Measurements from ENCODE around the gene CASZ1. TPM values are rescaled to one million over a fixed set of nuclear protein-coding genes. Genes with fewer than 3 reads are reported as not detected.

The CASZ1 gene
- total RNA-seq, 4 donors from 2014 or later: 0.88 to 6.8 (median 1.7) TPM

DNA sequence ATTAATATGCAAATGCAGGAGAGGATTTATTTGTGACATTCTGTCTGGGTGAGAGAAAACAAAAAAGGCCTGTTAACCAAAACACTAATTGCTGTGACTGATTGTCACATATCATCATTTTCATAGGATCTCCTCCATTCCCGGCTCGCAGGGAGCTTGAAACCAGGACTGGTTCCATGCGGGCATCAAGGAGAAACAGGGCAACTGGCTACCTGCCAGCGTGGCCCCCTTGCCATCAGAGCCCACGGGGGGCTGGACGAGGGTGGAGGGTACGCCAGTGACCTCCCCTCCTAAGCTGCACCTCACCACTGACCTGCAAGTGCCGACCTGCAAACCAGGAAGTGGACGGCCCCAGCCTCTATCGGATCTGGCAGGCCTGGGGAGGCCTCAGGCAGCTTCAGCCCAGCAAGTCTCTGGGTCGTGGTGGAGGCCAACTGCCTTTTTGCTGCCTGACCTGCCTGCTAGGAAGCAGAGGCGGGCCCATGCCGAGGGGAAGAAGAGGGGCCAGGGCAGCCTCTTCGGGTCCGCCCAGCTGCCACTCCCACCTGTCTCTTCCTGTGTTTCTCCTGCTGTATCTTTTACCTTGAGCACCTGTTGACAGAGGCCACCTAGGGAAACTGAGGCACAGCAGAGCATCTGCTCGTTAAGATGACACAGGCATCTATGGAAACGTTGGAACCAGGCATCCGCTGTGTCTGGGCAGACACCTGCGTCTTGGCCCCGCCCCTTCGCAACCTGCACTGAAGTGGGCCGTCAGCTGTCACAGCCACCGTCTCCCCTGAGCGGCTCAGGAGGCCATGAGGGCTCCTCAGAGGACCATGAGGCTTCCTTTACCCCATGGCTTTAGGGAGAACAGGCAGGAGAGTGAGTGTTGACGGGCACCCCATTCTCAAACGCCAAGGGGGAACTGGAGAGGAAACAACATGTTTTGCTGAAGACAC is 74.8 kb downstream of the CASZ1 start:
- TF ChIP-seq, protein P1, sequence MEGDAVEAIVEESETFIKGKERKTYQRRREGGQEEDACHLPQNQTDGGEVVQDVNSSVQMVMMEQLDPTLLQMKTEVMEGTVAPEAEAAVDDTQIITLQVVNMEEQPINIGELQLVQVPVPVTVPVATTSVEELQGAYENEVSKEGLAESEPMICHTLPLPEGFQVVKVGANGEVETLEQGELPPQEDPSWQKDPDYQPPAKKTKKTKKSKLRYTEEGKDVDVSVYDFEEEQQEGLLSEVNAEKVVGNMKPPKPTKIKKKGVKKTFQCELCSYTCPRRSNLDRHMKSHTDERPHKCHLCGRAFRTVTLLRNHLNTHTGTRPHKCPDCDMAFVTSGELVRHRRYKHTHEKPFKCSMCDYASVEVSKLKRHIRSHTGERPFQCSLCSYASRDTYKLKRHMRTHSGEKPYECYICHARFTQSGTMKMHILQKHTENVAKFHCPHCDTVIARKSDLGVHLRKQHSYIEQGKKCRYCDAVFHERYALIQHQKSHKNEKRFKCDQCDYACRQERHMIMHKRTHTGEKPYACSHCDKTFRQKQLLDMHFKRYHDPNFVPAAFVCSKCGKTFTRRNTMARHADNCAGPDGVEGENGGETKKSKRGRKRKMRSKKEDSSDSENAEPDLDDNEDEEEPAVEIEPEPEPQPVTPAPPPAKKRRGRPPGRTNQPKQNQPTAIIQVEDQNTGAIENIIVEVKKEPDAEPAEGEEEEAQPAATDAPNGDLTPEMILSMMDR (IDR thresholded peaks at IDR 0.05; ENCODE audit: low read depth): no peak

DNA sequence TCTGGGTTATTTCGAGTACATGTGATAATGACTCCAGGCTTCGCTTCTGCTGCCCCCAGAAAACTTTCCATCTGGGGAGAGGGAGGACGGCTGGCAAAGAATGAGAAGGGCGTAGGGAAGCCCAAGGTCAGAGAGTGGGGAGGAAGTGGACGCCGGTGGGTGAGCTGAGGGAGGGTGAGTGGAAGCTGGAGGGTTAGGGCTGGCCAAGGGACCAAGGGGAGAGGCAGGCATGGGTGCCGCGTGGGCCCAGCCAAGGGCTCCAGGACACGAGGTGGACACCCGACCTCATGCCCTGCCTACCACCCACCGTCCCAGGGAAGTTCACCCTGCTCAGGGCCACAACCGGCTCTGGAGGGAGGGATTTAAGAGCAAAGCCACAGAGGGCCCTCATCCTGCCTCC is 75.8 kb downstream of the CASZ1 start:
- TF ChIP-seq, protein P1 (IDR thresholded peaks at IDR 0.05; ENCODE audit: low read depth): no peak

- TF ChIP-seq, protein P1 (IDR thresholded peaks at IDR 0.05; ENCODE audit: low read depth): no peak
Observed at GRCh38 chr1:10718083-10718415, 78.4 kb downstream of the CASZ1 start.

DNA sequence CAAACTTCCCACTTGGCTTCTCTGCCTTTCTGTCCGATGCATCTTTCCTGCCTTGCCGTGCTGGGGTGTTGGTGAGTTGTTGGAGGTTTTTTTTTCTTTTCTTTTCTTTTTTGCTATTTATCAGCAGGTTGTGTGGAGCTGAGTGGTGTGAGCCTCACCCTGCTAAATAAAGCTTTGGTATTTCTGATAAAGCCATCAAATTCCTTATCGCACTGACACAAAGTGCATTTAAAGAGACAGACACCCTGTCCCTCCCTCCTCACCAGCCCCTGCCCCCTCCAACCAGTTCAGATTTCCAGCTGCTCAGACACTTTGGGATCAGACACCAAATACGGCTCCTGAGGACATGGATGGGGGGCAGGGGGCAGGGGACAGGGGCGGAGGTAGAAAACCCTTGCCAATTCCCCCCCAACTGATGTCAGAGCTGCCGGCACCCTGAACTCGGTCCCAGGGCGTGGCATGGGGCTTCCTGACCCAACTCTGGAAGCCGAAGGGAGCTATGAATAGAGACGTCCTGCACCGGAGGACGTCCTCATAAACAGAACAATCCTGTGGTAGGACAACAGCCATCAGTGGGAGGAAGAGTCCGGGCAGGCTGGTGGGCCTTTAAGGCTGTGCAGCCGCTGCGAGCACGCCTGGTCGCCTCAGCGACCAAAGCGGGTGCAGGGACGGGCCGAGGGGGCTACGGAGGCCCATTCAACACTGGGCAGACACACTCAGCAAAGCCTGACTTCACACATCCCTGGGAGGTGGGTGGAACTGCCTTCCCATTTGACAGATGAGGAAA is 79.0 kb downstream of the CASZ1 start:
- TF ChIP-seq, protein P1 (IDR thresholded peaks at IDR 0.05; ENCODE audit: low read depth): no peak

- TF ChIP-seq, protein P1 (IDR thresholded peaks at IDR 0.05; ENCODE audit: low read depth): no peak
Observed at GRCh38 chr1:10716840-10717239, 79.6 kb downstream of the CASZ1 start.

- TF ChIP-seq, protein P1 (IDR thresholded peaks at IDR 0.05; ENCODE audit: low read depth): no peak
Observed at GRCh38 chr1:10714337-10715114, 81.9 kb downstream of the CASZ1 start.
